GM10248 (cell line): ENCODE data around the gene C3orf20.

Experiments used
- CTCF ChIA-PET: fragments of 300-600 bp; sonication (Branson Sonifier 250); formaldehyde crosslinking; extraction: SDS; loops from one replicate; lab custom pipeline; 2021; ENCODE audit warnings: antibody characterized with exemption; lab: Yijun Ruan, JAX
- POLR2A ChIA-PET: fragments of 350-650 bp; sonication (Branson Sonifier 250); formaldehyde crosslinking; extraction: SDS; loops from one replicate; lab custom pipeline; 2020; ENCODE audit warnings: antibody characterized with exemption; lab: Yijun Ruan, JAX
- DNase-seq: peaks from one replicate; pipeline ENCODE4 v3.0.0; 2012; ENCODE audit errors: extremely low spot score
- CTCF ChIP-seq: IDR thresholded peaks from 2 replicates; pipeline ENCODE4 v1.5.1; 2012; ENCODE audit warnings: mild to moderate bottlenecking, low read depth; ENCODE audit errors: extremely low read depth, missing control alignments, control extremely low read depth

C3orf20 gene

GRCh38 chr3:14820156-14820555, 145.2 kb downstream of the C3orf20 start:
- CTCF ChIA-PET: no interaction called here
- DNase-seq: no peak
- POLR2A ChIA-PET: no interaction called here
- TF ChIP-seq CTCF: no peak

- DNase-seq: no peak
- TF ChIP-seq CTCF: no peak
- ChIA-PET POLR2A (no interaction called here), CTCF (interaction anchor here (1.1 kb wide), 1 partner anchor 11 kb away, joined by 3 read pairs; no protein-coding TSS in a partner anchor)
These were observed 146.2 kb downstream of the C3orf20 start for GRCh38 chr3:14821151-14821550.

GRCh38 chr3:14822134-14822533, 147.2 kb downstream of the C3orf20 start:
- POLR2A ChIA-PET: no interaction called here
- no peak for TF ChIP-seq CTCF
- no peak for DNase-seq
- CTCF ChIA-PET: interaction anchor here (1.4 kb wide), 1 partner anchor 11 kb away, joined by 3 read pairs; no protein-coding TSS in a partner anchor
